K562 (cell line): Measurements from ENCODE around the gene NASP.

Experiments used
- BACH1 ChIP-seq: fragments of 200-800 bp; sonication (Bioruptor generic); IDR thresholded peaks from 2 replicates; pipeline ENCODE4 v1.6.1; 2016; ENCODE audit warnings: missing genetic modification characterization, missing compliant biosample characterization
- POLR2AphosphoS5 ChIP-seq: IDR thresholded peaks from 2 replicates; pipeline ENCODE4 v1.6.1; 2011; ENCODE audit warnings: mild to moderate bottlenecking, low read depth, low read length, moderate library complexity; ENCODE audit not compliant: control insufficient read depth, insufficient read depth

DNA sequence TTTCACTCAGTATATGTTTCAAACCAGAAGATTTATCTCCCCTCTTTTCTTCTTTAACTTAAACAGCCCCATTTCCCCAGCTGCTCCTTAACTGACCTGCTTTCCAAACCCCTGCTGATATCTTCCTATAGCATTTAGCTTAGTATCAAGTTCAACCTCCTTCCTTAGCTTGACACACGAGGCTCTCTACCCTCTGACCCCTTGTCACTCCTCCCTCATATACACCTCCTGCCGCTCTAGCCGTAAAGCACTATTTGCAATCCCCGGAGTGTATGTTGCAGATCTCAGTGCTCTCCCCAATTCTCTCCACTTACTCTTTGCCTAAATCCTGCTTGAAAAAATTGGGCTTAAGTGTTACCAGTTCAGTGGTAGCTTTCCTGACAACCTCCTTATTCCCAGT, 47.0 kb upstream of the NASP start:
- no peak for TF ChIP-seq POLR2AphosphoS5
- no peak for TF ChIP-seq BACH1 (tag)
